ENCODE data around the gene ARHGEF18.

The ARHGEF18 gene

GRCh38 chr19:7328647-7329046 is 20.1 kb upstream of the ARHGEF18 start:
- no peak overlapping the region for H2BK15ac ChIP-seq (replicated peaks; ENCODE audit: low read depth)
- H3K56ac ChIP-seq (ENCODE audit: low read length): no peak overlapping the region
- H3K79me2 ChIP-seq (ENCODE audit: control insufficient read depth, insufficient read depth, low read length): no peaks in the 10 kb centered on the region
- no peaks in the 10 kb centered on the region for H3K79me1 ChIP-seq (ENCODE audit: low read length)
- H3K4me3 ChIP-seq (ENCODE audit: low read length): no peak overlapping the region
- H4K8ac ChIP-seq (ENCODE audit: low read depth, low read length): no peak overlapping the region
- no CpG with 5 or more reads among the region's 4 CpGs for WGBS (ENCODE audit: extremely low coverage, insufficient coverage, low lambda C conversion rate)
- no peaks in the 10 kb centered on the region for H3K27me3 ChIP-seq (ENCODE audit: insufficient read depth, low read length, poor library complexity)
- H2BK120ac ChIP-seq (ENCODE audit: low read depth, low read length): no peak overlapping the region
- no peak overlapping the region for H2BK5ac ChIP-seq (ENCODE audit: low read length)
- no peak overlapping the region for H3K4ac ChIP-seq (ENCODE audit: low read depth, low read length)
- no peaks in the 10 kb centered on the region for H3K36me3 ChIP-seq (ENCODE audit: control insufficient read depth, insufficient read depth, low read length)
- no peak overlapping the region for H3K9ac ChIP-seq (ENCODE audit: low read length)
- no peaks in the 10 kb centered on the region for H3K4me1 ChIP-seq (ENCODE audit: control insufficient read depth, low read depth, low read length)
- H4K5ac ChIP-seq (ENCODE audit: low read length): no peak overlapping the region
- H3K4me2 ChIP-seq (ENCODE audit: low read length): no peak overlapping the region
- no peak for DNase-seq
- H3K27ac ChIP-seq (ENCODE audit: low read depth, low read length): no peak overlapping the region
- no peak overlapping the region for H2AK5ac ChIP-seq (ENCODE audit: low read length)
- no peak overlapping the region for H3K18ac ChIP-seq (ENCODE audit: low read length)
- no peak overlapping the region for H3K23ac ChIP-seq (ENCODE audit: low read length)

- H3K18ac ChIP-seq (ENCODE audit: low read length): no peak overlapping the region
- H4K5ac ChIP-seq (ENCODE audit: low read length): no peak overlapping the region
- no peak overlapping the region for H2BK5ac ChIP-seq (ENCODE audit: low read length)
- no peak overlapping the region for H2BK120ac ChIP-seq (ENCODE audit: low read depth, low read length)
- H3K79me2 ChIP-seq (ENCODE audit: control insufficient read depth, insufficient read depth, low read length): no peaks in the 10 kb centered on the region
- H4K8ac ChIP-seq (ENCODE audit: low read depth, low read length): no peak overlapping the region
- no peaks in the 10 kb centered on the region for H3K36me3 ChIP-seq (ENCODE audit: control insufficient read depth, insufficient read depth, low read length)
- H3K79me1 ChIP-seq (ENCODE audit: low read length): no peaks in the 10 kb centered on the region
- 100% methylated on average over 1 of the region's 4 CpGs for WGBS (ENCODE audit: extremely low coverage, insufficient coverage, low lambda C conversion rate)
- no peak overlapping the region for H3K56ac ChIP-seq (ENCODE audit: low read length)
- H3K9ac ChIP-seq (ENCODE audit: low read length): no peak overlapping the region
- no peak for DNase-seq
- H3K27ac ChIP-seq (ENCODE audit: low read depth, low read length): no peak overlapping the region
- no peaks in the 10 kb centered on the region for H3K27me3 ChIP-seq (ENCODE audit: insufficient read depth, low read length, poor library complexity)
- no peak overlapping the region for H3K4ac ChIP-seq (ENCODE audit: low read depth, low read length)
- no peaks in the 10 kb centered on the region for H3K4me1 ChIP-seq (ENCODE audit: control insufficient read depth, low read depth, low read length)
- H2BK15ac ChIP-seq (replicated peaks; ENCODE audit: low read depth): no peak overlapping the region
- H3K23ac ChIP-seq (ENCODE audit: low read length): no peak overlapping the region
- H3K4me3 ChIP-seq (ENCODE audit: low read length): no peak overlapping the region
- no peak overlapping the region for H2AK5ac ChIP-seq (ENCODE audit: low read length)
- H3K4me2 ChIP-seq (ENCODE audit: low read length): no peak overlapping the region
These were observed 17.3 kb upstream of the ARHGEF18 start for GRCh38 chr19:7331446-7331845.

GRCh38 chr19:7333198-7334118 is 15.3 kb upstream of the ARHGEF18 start:
- Histone ChIP-seq H3K56ac (ENCODE audit: low read length) (no peak overlapping the region), H3K4me3 (ENCODE audit: low read length) (no peak overlapping the region), H2AK5ac (ENCODE audit: low read length) (no peak overlapping the region), H3K79me2 (ENCODE audit: control insufficient read depth, insufficient read depth, low read length) (no peaks in the 10 kb centered on the region), H3K79me1 (ENCODE audit: low read length) (no peaks in the 10 kb centered on the region), H3K4me1 (ENCODE audit: control insufficient read depth, low read depth, low read length) (no peaks in the 10 kb centered on the region), H3K4me2 (ENCODE audit: low read length) (no peak overlapping the region), H3K36me3 (ENCODE audit: control insufficient read depth, insufficient read depth, low read length) (no peaks in the 10 kb centered on the region), H4K8ac (ENCODE audit: low read depth, low read length) (no peak overlapping the region), H4K5ac (ENCODE audit: low read length) (no peak overlapping the region), H3K4ac (ENCODE audit: low read depth, low read length) (no peak overlapping the region), H3K23ac (ENCODE audit: low read length) (no peak overlapping the region), H2BK15ac (replicated peaks; ENCODE audit: low read depth) (no peak overlapping the region), H3K18ac (ENCODE audit: low read length) (no peak overlapping the region), H3K27me3 (ENCODE audit: insufficient read depth, low read length, poor library complexity) (no peaks in the 10 kb centered on the region), H3K9ac (ENCODE audit: low read length) (no peak overlapping the region), H3K27ac (ENCODE audit: low read depth, low read length) (no peak overlapping the region), H2BK120ac (ENCODE audit: low read depth, low read length) (no peak overlapping the region), H2BK5ac (ENCODE audit: low read length) (no peak overlapping the region)
- WGBS (ENCODE audit: extremely low coverage, insufficient coverage, low lambda C conversion rate): no CpG with 5 or more reads among the region's 17 CpGs
- no peak for DNase-seq

GRCh38 chr19:7336321-7336973 is 12.3 kb upstream of the ARHGEF18 start:
- H3K9ac ChIP-seq (ENCODE audit: low read length): no peak overlapping the region
- no peak overlapping the region for H2BK15ac ChIP-seq (replicated peaks; ENCODE audit: low read depth)
- H3K18ac ChIP-seq (ENCODE audit: low read length): no peak overlapping the region
- no peaks in the 10 kb centered on the region for H3K36me3 ChIP-seq (ENCODE audit: control insufficient read depth, insufficient read depth, low read length)
- no peak overlapping the region for H4K5ac ChIP-seq (ENCODE audit: low read length)
- H3K4me3 ChIP-seq (ENCODE audit: low read length): no peak overlapping the region
- WGBS (ENCODE audit: extremely low coverage, insufficient coverage, low lambda C conversion rate): no CpG with 5 or more reads among the region's 9 CpGs
- no peak overlapping the region for H2BK5ac ChIP-seq (ENCODE audit: low read length)
- no peaks in the 10 kb centered on the region for H3K4me1 ChIP-seq (ENCODE audit: control insufficient read depth, low read depth, low read length)
- H3K79me2 ChIP-seq (ENCODE audit: control insufficient read depth, insufficient read depth, low read length): no peaks in the 10 kb centered on the region
- no peak for DNase-seq
- H3K4me2 ChIP-seq (ENCODE audit: low read length): no peak overlapping the region
- H3K4ac ChIP-seq (ENCODE audit: low read depth, low read length): no peak overlapping the region
- H4K8ac ChIP-seq (ENCODE audit: low read depth, low read length): no peak overlapping the region
- H3K23ac ChIP-seq (ENCODE audit: low read length): no peak overlapping the region
- H3K27me3 ChIP-seq (ENCODE audit: insufficient read depth, low read length, poor library complexity): no peaks in the 10 kb centered on the region
- H3K27ac ChIP-seq (ENCODE audit: low read depth, low read length): no peak overlapping the region
- no peak overlapping the region for H2AK5ac ChIP-seq (ENCODE audit: low read length)
- H2BK120ac ChIP-seq (ENCODE audit: low read depth, low read length): no peak overlapping the region
- no peak overlapping the region for H3K56ac ChIP-seq (ENCODE audit: low read length)
- H3K79me1 ChIP-seq (ENCODE audit: low read length): no peaks in the 10 kb centered on the region

DNA sequence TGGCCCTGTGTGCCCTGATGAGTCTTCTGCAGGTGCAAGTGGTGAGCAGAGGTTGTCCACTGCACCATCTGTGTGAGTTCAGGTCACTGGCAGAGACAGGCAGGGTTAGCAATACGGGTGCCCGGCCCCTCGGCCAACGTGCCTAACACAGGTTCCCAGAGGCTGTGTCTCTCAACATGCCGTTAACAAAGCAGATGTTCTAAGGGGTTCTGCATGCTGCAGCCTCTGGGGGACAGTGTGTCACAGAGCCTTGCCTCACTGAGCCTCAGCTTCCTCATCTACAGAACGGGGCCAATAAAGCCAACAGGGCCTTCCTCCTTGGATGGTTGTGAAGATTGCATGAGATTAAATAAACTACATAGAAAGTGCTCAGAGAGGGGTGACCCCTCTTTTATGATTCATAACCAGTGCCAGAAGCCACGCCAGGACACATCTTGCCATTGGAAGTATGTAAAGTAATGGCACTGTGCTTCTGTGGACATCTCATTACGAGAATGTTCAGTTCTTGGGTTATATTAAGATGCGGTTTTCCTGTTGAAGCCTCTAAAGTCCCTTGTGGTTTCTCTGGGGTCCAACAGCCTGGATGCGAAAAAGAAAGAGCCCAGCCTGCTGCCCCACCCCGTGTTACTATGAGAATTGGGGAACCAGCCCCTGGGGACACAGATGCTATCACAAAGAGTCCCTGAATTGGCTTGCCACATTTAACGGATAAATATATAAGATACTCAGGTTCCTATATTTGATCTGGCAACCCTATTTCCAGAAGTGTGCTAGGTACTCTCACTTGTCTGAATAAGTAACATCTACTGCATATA is 11.2 kb upstream of the ARHGEF18 start:
- H3K79me1 ChIP-seq (ENCODE audit: low read length): no peaks in the 10 kb centered on the region
- H4K5ac ChIP-seq (ENCODE audit: low read length): no peak overlapping the region
- H3K36me3 ChIP-seq (ENCODE audit: control insufficient read depth, insufficient read depth, low read length): no peaks in the 10 kb centered on the region
- no peak overlapping the region for H3K4ac ChIP-seq (ENCODE audit: low read depth, low read length)
- no CpG with 5 or more reads among the region's 12 CpGs for WGBS (ENCODE audit: extremely low coverage, insufficient coverage, low lambda C conversion rate)
- H3K23ac ChIP-seq (ENCODE audit: low read length): no peak overlapping the region
- no peak overlapping the region for H3K4me3 ChIP-seq (ENCODE audit: low read length)
- no peak overlapping the region for H3K9ac ChIP-seq (ENCODE audit: low read length)
- no peak overlapping the region for H4K8ac ChIP-seq (ENCODE audit: low read depth, low read length)
- H3K79me2 ChIP-seq (ENCODE audit: control insufficient read depth, insufficient read depth, low read length): no peaks in the 10 kb centered on the region
- no peak overlapping the region for H2BK120ac ChIP-seq (ENCODE audit: low read depth, low read length)
- no peak overlapping the region for H2AK5ac ChIP-seq (ENCODE audit: low read length)
- no peak overlapping the region for H2BK5ac ChIP-seq (ENCODE audit: low read length)
- H2BK15ac ChIP-seq (replicated peaks; ENCODE audit: low read depth): no peak overlapping the region
- no peak overlapping the region for H3K56ac ChIP-seq (ENCODE audit: low read length)
- no peak overlapping the region for H3K27ac ChIP-seq (ENCODE audit: low read depth, low read length)
- DNase-seq: no peak
- H3K4me1 ChIP-seq (ENCODE audit: control insufficient read depth, low read depth, low read length): no peaks in the 10 kb centered on the region
- H3K4me2 ChIP-seq (ENCODE audit: low read length): no peak overlapping the region
- no peaks in the 10 kb centered on the region for H3K27me3 ChIP-seq (ENCODE audit: insufficient read depth, low read length, poor library complexity)
- no peak overlapping the region for H3K18ac ChIP-seq (ENCODE audit: low read length)
